Right atrium auricular region (tissue), 2 donors: Measurements from ENCODE around the gene STK38L. TPM values are rescaled to one million over a fixed set of nuclear protein-coding genes. Genes with fewer than 3 reads are reported as not detected.
"Not testable (repeated sequence)": the region's sequence is repeated elsewhere in the genome, so short reads cannot be mapped to it uniquely, and the experiment has no call there.

Experiments
- DNase-seq: peaks from one replicate; pipeline ENCODE4 v3.0.0-alpha.2; 2019; ENCODE audit warnings: low spot score
- H3K27ac ChIP-seq, 2 donors: fragments of 200-600 bp; sonication (generic); 1 replicate in 1 of 2; 2 replicates in 1 of 2; pipeline ENCODE4 v1.5.1; 2016 to 2019
- H3K27me3 ChIP-seq, 2 donors: fragments of 200-600 bp; sonication (generic); one replicate each; pipeline versions ENCODE4 v1.5.1 to v1.6.0; 2017 to 2019
- H3K36me3 ChIP-seq: fragments of 200-600 bp; sonication (generic); one replicate; pipeline ENCODE4 v1.5.1; 2016
- H3K4me1 ChIP-seq, 2 donors: fragments of 200-600 bp; sonication (generic); one replicate each; pipeline versions ENCODE4 v1.5.1 to v1.6.0; 2017 to 2019
- H3K4me3 ChIP-seq, 2 donors: fragments of 200-600 bp; sonication (generic); 1 replicate in 1 of 2; 2 replicates in 1 of 2; pipeline ENCODE4 v1.5.1; 2017 to 2019; ENCODE audit warnings: mild to moderate bottlenecking in 1 of 2, moderate library complexity in 1 of 2
- H3K9me3 ChIP-seq, 2 donors: fragments of 200-600 bp; sonication (generic); one replicate each; pipeline ENCODE4 v1.5.1; 2019
- CTCF ChIP-seq, 2 donors: fragments of 200-600 bp; sonication (generic); IDR thresholded peaks; one replicate each; pipeline ENCODE4 v1.5.1; 2019; ENCODE audit warnings: antibody characterized with exemption in 2 of 2
- total RNA-seq, 2 donors: library from RNA; depleted of rRNA; stranded (reverse); fragments of >200 nt; gene quantifications; one replicate each; pipeline ENCODE4 v1.1.0, GENCODE V29; 2016

STK38L gene
- total RNA-seq, 2 donors from 2014 or later = 65.9 to 93.2 TPM

GRCh38 chr12:27220055-27220987 lies 23.8 kb upstream of the STK38L start:
- H3K27ac ChIP-seq = no peak overlapping the region
- no peak for DNase-seq
- H3K4me1 ChIP-seq = no peaks in the 10 kb centered on the region
- TF ChIP-seq CTCF (IDR thresholded peaks at IDR 0.05) = no peak
- no peak overlapping the region for H3K4me3 ChIP-seq
- H3K36me3 ChIP-seq = no peaks in the 10 kb centered on the region
- H3K9me3 ChIP-seq = no peaks in the 10 kb centered on the region
- no peaks in the 10 kb centered on the region for H3K27me3 ChIP-seq

DNA sequence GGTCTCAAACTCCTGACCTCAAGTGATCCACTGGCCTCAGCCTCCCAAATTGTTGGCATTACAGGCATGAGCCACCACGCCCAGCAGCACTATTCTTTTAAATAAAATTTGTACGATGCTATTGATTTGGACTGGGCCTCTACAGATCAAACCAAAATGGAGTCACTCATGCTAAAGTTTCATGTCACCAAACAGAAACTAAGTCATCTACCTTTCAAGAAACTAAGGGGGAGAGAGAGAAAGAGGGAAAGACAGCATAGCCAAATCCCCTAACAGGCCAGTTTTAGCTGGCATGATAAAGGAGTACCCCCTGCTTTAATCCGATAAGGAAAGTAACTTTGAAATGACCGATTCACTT lies 23.1 kb upstream of the STK38L start:
- Histone ChIP-seq H3K4me1 (peaks cover 0 to 2% of the 10 kb centered on the region in 2 donors), H3K27ac (no peak overlapping the region), H3K36me3 (no peaks in the 10 kb centered on the region), H3K27me3 (no peaks in the 10 kb centered on the region), H3K9me3 (no peaks in the 10 kb centered on the region), H3K4me3 (no peak overlapping the region)
- no peak for DNase-seq
- TF ChIP-seq CTCF (IDR thresholded peaks at IDR 0.05) = no peak

- no peak overlapping the region for H3K27ac ChIP-seq
- H3K4me1 ChIP-seq = peaks cover 0 to 10% of the 10 kb centered on the region in 2 donors
- no peaks in the 10 kb centered on the region for H3K9me3 ChIP-seq
- no peaks in the 10 kb centered on the region for H3K27me3 ChIP-seq
- no peaks in the 10 kb centered on the region for H3K36me3 ChIP-seq
- no peak for TF ChIP-seq CTCF (IDR thresholded peaks at IDR 0.05)
- no peak for DNase-seq
- H3K4me3 ChIP-seq = no peak overlapping the region
Observed at GRCh38 chr12:27221625-27222387, 22.3 kb upstream of the STK38L start.

DNA sequence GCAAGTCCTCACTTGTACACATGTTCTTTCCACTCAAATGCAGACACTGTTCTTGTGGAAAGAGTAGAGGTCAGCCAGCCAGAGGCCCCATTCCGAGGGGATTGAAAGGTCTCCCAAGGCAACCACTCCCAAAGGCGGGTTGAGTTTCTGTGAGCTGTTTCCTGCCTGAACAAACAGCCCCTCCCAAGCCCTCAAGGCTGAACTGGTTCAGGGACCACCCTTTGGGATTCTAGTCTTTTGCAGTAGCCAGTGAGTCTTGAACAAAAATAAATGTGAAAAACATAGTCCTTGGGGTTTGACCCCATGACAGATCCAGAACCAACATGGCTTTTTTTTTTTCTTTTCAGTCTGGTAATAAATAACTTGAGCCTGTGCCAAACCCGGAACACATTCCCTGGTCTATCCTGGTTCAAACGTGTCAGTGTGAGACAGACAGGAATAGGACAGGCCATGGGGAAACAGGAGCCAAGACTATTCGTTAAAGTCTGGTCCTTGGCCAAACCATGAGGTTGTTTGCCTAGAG lies 17.6 kb upstream of the STK38L start:
- TF ChIP-seq CTCF (IDR thresholded peaks at IDR 0.05) = no peak
- Histone ChIP-seq H3K4me3 (no peak overlapping the region), H3K27ac (peak overlapping the region; percentile 28 to 38), H3K27me3 (no peaks in the 10 kb centered on the region), H3K4me1 (peaks cover 0 to 12% of the 10 kb centered on the region in 2 donors), H3K36me3 (no peaks in the 10 kb centered on the region), H3K9me3 (no peaks in the 10 kb centered on the region)
- DNase-seq = no peak

DNA sequence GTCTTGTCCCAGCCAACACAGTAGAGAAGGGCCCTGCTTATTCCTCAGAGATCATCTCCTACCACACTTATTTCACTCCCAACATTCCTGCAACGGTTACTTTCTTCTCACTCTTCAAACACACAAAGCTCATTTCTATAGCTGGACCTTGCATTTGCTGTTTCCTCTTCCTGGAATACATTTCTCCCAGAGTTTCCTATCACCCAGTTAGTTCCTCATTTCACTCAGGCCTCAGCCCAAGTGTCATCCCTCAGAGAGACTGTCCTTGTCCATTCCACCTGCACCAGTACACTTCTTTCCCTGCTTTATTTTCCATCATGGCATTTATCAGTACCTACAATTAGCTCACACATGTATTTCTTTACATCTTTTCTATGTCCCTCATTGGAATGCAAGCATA lies 14.7 kb upstream of the STK38L start:
- Histone ChIP-seq H3K4me1 (peaks cover 0 to 12% of the 10 kb centered on the region in 2 donors), H3K27me3 (no peaks in the 10 kb centered on the region), H3K27ac (no peak overlapping the region), H3K9me3 (no peaks in the 10 kb centered on the region), H3K36me3 (no peaks in the 10 kb centered on the region), H3K4me3 (no peak overlapping the region)
- no peak for TF ChIP-seq CTCF (IDR thresholded peaks at IDR 0.05)
- no peak for DNase-seq

DNA sequence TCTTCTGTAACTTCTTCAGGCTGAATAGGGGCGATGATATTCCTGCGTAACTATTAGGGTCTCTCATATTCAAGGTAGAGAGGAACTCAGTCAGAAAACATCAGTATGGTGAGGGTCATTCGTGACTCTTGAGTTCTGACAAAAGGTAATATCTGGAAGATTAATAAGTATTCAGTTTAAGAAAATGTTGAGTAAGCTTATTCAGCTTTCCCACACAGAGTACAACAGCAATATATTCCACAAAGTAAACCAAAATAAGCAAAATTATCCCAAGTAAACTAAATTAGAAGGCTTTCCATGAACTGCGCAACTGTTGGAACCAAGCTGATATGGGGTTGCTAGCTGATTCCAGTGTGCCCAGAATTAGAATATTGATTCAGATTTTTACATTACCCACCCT lies 12.7 kb upstream of the STK38L start:
- H3K27me3 ChIP-seq, H3K9me3 ChIP-seq, H3K27ac ChIP-seq, DNase-seq, H3K36me3 ChIP-seq, H3K4me3 ChIP-seq, H3K4me1 ChIP-seq: not testable (repeated sequence)
